ENCODE results near the gene TAF15.

GRCh38 chr17:35842239-35842638 lies 33.0 kb downstream of the TAF15 start:
- TF ChIP-seq POLR2AphosphoS5 (IDR thresholded peaks at IDR 0.05) (no peak), EP300 (IDR thresholded peaks at IDR 0.05) (no peak)

All from sigmoid colon (tissue), 4 donors.